Occipital lobe (tissue), 2 donors: ENCODE data around the gene ZNF148. TPM values are rescaled to one million over a fixed set of nuclear protein-coding genes. Genes with fewer than 3 reads are reported as not detected.

Source experiments
- DNase-seq: peaks from one replicate; lab custom pipeline; 2025; lab: John Stamatoyannopoulos, UW
- total RNA-seq: library from RNA; depleted of rRNA; stranded (reverse); fragments of >200 nt; gene quantifications from one replicate; pipeline ENCODE4 v1.2.3, GENCODE V29; 2014

ZNF148 gene
- total RNA-seq, 1 donor from 2014 or later: 111 TPM

- no peak for DNase-seq
Measured at GRCh38 chr3:125289429-125289981, 85.6 kb downstream of the ZNF148 start.

DNA sequence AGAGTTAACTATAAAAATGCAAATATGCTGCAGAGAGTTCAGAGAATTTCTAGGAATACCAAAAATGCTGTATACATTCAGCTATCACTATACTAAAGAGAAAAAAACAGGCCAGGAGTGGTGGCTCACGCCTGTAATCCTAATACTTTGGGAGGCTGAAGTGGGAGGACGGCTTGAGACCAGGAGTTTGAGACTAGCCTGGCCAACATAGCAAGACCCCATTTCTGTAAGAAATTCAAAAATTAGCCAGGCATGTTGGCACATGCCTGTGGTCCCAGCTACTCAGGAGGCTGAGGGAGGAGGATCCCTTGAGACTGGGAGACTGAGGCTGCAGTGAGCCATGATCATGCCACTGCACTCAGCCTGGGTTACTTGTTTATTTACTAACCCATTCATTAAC, 87.9 kb downstream of the ZNF148 start:
- DNase-seq: no peak

- DNase-seq: no peak
Measured at GRCh38 chr3:125281381-125281780, 93.7 kb downstream of the ZNF148 start.

GRCh38 chr3:125280668-125281361, 94.3 kb downstream of the ZNF148 start:
- no peak for DNase-seq

DNA sequence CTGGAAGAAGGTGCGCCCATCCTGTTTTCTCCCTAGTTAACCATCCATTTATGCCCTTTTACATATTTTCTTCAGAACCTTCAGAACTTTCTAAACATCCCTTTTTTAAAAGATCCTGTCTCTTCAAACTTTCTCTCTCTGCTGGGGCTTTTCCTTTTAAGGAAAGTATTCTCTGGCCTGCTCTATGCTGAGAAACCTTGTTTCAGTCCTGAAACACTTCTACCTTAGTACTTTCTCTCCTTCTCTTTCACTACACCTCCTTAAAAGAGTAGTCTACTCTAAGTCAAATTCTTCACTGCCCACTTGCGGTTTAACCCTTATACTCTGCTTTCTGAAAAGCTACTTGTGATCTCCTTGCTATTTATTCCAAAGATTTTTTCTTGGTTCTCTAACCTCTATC, 97.0 kb downstream of the ZNF148 start:
- no peak for DNase-seq

GRCh38 chr3:125271127-125271526, 104.0 kb downstream of the ZNF148 start:
- DNase-seq: no peak

DNA sequence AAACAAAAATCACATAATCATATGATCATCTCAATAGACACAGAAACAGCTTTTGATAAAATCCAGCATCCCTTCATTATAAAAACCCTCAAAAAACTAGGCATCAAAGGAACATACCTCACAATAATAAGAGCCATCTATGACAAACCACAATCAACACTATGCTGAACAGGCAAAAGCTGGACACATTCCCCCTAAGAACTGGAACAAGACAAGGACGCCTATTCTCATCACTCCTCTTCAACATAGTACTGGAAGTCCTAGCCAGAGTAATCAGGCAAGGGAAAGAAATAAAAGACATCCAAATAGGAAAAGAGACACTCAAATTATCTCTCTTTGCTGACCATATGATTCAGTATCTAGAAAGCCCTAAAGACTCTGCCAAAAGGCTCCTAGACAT, 107.7 kb downstream of the ZNF148 start:
- no peak for DNase-seq

DNA sequence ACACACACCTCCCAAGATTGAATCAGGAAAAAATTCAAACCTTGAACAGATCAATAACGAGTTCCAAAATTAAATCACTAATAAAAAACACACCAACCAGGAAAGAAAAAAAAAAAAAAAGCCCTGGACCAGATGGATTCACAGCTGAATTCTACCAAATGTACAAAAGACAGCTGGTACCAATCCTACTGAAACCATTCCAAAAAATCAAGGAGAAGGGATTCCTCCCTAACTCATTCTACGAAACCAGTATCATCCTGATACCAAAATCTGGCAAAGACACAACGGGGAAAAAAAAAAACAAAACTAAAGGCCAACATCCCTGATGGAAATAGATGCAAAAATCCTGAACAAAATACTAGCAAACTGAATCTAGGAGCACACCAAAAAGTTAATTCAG, 108.2 kb downstream of the ZNF148 start:
- DNase-seq: no peak

DNA sequence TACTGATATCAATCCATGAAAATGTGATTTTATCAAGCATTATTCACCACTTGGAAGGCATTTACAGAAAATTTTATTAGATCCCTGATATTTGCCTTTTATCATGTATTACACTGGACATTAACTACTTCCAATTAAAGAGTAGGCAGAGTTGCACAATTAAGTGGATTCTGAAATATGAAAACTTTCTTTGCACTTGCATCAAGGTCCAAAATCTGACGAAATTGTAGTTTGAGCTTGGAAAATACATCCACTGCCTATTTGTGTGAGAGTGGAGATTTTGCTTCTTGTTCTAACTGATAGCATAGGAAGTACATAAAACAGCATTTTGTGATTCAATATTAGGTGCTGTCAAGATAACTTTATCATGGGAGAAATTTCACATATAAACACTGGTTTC, 113.0 kb downstream of the ZNF148 start:
- no peak for DNase-seq

GRCh38 chr3:125261031-125261430, 114.1 kb downstream of the ZNF148 start:
- no peak for DNase-seq

- DNase-seq: no peak
Measured at GRCh38 chr3:125260158-125260557, 115.0 kb downstream of the ZNF148 start.

GRCh38 chr3:125257536-125257935, 117.6 kb downstream of the ZNF148 start:
- DNase-seq: no peak

DNA sequence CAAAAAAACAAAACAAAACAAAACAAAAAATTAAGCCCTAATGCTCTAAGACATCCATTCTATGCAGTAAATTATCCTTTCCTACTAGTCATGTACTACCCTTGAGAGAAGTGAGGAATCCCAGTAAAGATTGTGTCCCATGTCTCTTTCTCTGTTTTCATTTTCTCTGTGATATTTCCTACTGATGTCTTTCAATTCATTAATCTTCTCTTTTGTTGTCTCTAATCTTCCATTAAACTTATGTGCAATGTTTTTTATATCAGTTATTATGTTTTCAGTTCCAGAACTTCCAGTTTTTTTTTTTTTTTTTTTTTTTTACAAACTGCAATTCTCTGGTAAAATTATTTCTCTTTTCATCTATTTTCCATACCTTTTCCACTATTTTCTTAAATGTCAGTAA, 118.5 kb downstream of the ZNF148 start:
- no peak for DNase-seq

DNA sequence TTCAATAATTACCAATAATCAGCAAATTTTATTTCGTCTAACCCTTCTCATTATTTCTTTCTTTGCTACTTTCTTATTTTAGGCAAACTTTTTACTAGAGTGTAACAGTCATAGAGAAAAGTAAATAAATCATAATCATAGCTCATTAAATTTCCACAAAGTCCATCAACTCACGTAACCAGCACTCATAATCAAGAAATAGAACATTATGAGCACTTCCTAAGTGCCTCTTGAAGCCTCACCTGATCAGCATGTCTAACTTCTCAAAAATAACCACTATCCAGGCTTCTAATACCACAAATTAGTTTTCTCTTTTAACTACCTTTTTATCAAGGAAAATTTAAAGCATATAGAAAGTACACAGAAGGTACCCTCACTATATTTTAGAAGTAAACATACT, 124.2 kb downstream of the ZNF148 start:
- DNase-seq: no peak

GRCh38 chr3:125246237-125246636, 128.9 kb downstream of the ZNF148 start:
- no peak for DNase-seq

DNA sequence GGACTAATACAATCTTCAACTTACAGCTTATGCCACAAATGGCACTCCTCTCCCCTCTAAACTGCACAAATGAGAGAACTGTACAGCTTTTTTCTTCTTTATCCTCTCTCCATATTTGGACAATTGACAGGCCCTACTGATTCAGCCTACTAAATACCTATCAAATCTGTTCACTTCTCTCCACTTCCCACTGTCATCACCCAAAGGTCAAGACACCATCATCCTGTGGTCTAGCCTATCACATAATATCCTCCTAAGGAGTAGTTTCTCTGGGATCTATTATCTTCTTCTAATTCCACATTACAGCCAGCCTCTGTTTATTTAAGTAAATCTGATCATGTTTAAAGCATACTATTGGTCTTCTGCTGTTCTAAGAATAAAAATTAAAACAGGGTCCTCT, 129.6 kb downstream of the ZNF148 start:
- DNase-seq: no peak

DNA sequence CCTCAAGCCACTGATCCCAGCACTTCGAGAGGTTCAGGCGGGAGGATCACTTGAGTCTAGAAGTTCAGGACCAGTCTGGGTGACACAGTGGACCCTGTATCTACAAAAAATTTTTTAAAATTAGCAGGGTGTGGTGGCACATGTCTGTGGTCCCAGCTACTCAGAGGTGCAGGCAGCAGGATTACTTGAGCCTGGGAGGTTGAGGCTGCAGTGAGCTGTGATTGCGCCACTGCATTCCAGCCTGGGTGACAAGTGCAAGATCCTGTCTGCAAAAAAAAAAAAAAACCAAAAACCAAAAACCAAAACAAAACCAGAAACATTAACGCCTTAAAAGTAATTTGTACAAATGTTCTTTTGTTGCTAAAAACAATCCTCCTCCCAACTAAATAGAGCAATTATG, 134.6 kb downstream of the ZNF148 start:
- no peak for DNase-seq

DNA sequence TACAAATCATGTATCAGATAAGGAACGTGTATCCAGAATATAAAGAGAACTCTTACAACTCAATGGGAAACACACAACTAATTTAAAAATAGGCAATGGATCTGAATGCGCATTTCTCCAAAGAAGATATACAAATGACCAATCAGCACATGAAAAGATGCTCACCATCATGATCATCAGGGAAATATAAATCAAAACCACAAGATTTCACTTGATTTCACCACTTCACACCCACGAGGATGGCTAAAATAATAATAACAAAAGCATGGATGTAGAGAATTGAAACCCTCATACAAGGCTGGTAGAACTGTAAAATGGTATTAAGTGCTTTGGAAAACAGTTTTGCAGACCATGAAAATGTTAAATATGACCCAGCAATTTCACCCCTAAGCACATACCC, 135.9 kb downstream of the ZNF148 start:
- no peak for DNase-seq

DNA sequence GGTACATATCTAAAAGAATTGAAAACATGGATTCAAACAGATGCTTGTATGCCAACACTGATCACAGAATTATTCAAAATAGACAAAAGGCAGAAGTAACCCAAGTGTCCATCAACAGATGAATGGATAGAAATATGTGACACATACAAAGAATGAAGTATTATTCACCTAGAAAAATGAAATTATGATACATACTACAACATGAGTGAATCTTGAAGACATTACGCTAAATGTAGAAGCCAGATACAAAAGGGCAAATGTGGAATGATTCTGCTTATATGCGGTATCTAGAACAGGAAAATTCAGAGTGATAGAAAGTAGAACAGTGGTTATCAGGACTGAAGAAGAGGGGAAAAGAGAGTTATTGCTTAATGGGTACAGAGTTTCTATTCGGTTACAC, 136.4 kb downstream of the ZNF148 start:
- no peak for DNase-seq

- DNase-seq: no peak
Measured at GRCh38 chr3:125236331-125236903, 138.7 kb downstream of the ZNF148 start.

DNA sequence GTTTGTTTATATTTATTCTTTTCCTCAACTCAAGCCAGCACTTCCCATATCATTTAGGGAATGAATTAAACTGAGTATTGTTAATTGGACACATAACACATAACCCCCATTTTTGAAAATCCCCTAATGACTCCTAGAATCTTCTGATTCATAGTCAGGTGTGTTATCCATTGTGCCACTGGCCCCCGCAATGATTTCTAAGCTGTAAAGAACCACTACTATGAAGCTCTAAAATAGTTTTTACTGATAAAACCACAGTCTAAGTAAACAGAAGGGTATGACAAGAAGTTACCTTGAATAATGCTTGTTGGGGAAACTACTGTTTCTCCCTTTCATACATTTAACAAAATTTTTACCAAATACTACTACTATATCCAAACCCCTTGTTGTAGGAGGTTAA, 140.3 kb downstream of the ZNF148 start:
- DNase-seq: no peak

DNA sequence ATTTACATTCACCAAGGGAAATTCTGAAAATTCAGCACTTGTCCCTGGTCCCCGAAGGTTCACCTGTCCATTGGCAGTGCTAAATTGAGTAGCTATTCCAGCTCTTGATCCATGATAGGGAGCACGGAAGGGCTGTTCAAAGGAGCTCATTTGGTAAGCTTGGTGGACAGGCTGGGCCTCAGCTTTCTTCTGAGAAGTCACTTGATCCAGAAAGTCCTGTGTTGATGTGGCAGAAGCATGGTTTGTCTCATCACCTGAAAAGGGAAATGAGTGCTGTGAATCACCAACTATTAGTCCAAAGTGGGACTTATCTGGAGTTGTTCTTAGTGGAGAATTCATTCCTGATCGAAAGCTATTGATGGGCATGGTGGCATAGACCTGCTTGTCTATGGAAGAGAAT, 142.7 kb downstream of the ZNF148 start:
- DNase-seq: no peak

DNA sequence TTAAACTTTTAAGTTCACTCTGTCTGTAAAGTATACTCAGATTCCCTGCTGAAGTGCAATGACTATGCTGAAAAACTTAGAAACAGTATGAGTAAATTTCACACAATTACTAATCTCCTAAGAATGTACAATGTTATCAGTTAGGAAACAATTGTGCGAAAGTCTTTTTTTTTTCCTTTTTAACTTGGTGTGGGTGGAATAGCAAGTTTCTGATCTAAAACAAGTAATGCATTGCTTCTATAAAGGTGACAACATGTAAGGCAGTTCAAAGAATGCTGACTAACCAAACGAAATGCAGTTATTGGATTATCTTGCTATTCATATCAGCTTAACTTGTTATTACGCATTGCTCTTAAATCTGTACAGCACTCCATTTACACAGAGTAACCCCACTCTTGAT, 143.2 kb downstream of the ZNF148 start:
- DNase-seq: no peak
